H9 (cell line): Measurements from ENCODE around the gene STK32C. TPM values are rescaled to one million over a fixed set of nuclear protein-coding genes. Genes with fewer than 3 reads are reported as not detected.

Experiments
- DNase-seq: peaks from one replicate; pipeline ENCODE4 v3.0.0-alpha.2; 2017
- H2AFZ ChIP-seq: one replicate; pipeline ENCODE4 v1.6.1; 2013; ENCODE audit warnings: mild to moderate bottlenecking, low read length, control low read depth, moderate library complexity
- H2AK5ac ChIP-seq: 2 replicates; pipeline ENCODE4 v1.6.1; 2013; ENCODE audit warnings: low read length, control low read depth, mixed read lengths; ENCODE audit not compliant: insufficient read length
- H2BK120ac ChIP-seq: one replicate; pipeline ENCODE4 v1.6.1; 2013; ENCODE audit warnings: low read depth, mild to moderate bottlenecking, low read length, control low read depth, inconsistent platforms; ENCODE audit not compliant: poor library complexity, severe bottlenecking
- H2BK12ac ChIP-seq: 2 replicates; pipeline ENCODE4 v1.6.1; 2013; ENCODE audit warnings: low read length, control low read depth, mixed read lengths, low read depth; ENCODE audit not compliant: insufficient read length
- H2BK15ac ChIP-seq: 2 replicates; pipeline ENCODE4 v1.6.1; 2013; ENCODE audit warnings: low read depth, low read length, control low read depth
- H2BK20ac ChIP-seq: one replicate; pipeline ENCODE4 v1.6.1; 2013; ENCODE audit warnings: low read depth, mild to moderate bottlenecking, low read length, control low read depth, inconsistent platforms; ENCODE audit not compliant: poor library complexity, severe bottlenecking
- H2BK5ac ChIP-seq: 2 replicates; pipeline ENCODE4 v1.6.1; 2013; ENCODE audit warnings: low read length, control low read depth, mixed read lengths; ENCODE audit not compliant: insufficient read length
- H3K14ac ChIP-seq: 2 replicates; pipeline ENCODE4 v1.6.1; 2013; ENCODE audit warnings: low read length, control low read depth; ENCODE audit not compliant: insufficient read depth
- H3K18ac ChIP-seq: 2 replicates; pipeline ENCODE4 v1.6.1; 2013; ENCODE audit warnings: low read depth, mild to moderate bottlenecking, mixed read lengths, low read length, control low read depth; ENCODE audit not compliant: insufficient read length
- H3K23ac ChIP-seq: 2 replicates; pipeline ENCODE4 v1.6.1; 2013; ENCODE audit warnings: low read length, control low read depth, mixed read lengths, low read depth; ENCODE audit not compliant: insufficient read length
- H3K23me2 ChIP-seq: 2 replicates; pipeline ENCODE4 v1.6.1; 2013; ENCODE audit warnings: low read depth, mild to moderate bottlenecking, mixed read lengths, low read length, control low read depth; ENCODE audit not compliant: insufficient read length, poor library complexity, severe bottlenecking
- H3K27ac ChIP-seq: 2 replicates; pipeline ENCODE4 v1.5.1; 2013; ENCODE audit warnings: low read length, control low read depth, mixed read lengths, low read depth; ENCODE audit not compliant: insufficient read length
- H3K27me3 ChIP-seq: 2 replicates; pipeline ENCODE4 v1.6.1; 2013; ENCODE audit warnings: low read length, control low read depth, inconsistent platforms; ENCODE audit not compliant: insufficient read depth
- H3K4ac ChIP-seq: 2 replicates; pipeline ENCODE4 v1.6.1; 2013; ENCODE audit warnings: low read depth, mild to moderate bottlenecking, control low read depth, inconsistent platforms, low read length, moderate library complexity
- H3K4me1 ChIP-seq: 2 replicates; pipeline ENCODE4 v1.6.1; 2013; ENCODE audit warnings: low read length, control low read depth, inconsistent platforms; ENCODE audit not compliant: insufficient read depth
- H3K4me2 ChIP-seq: 2 replicates; pipeline ENCODE4 v1.6.1; 2013; ENCODE audit warnings: low read length, control low read depth, mixed read lengths; ENCODE audit not compliant: insufficient read length, insufficient read depth
- H3K56ac ChIP-seq: 2 replicates; pipeline ENCODE4 v1.6.1; 2013; ENCODE audit warnings: low read depth, mild to moderate bottlenecking, mixed read lengths, low read length, control low read depth; ENCODE audit not compliant: insufficient read length
- H3K79me1 ChIP-seq: 2 replicates; pipeline ENCODE4 v1.6.1; 2013; ENCODE audit warnings: low read depth, mild to moderate bottlenecking, moderate library complexity, low read length, control low read depth, inconsistent platforms; ENCODE audit not compliant: insufficient read depth, poor library complexity, severe bottlenecking
- H3K79me2 ChIP-seq: 2 replicates; pipeline ENCODE4 v1.6.1; 2013; ENCODE audit warnings: low read length, control low read depth, inconsistent platforms; ENCODE audit not compliant: insufficient read depth
- H3K9ac ChIP-seq: 2 replicates; pipeline ENCODE4 v1.6.1; 2013; ENCODE audit warnings: low read length, control low read depth, mixed read lengths; ENCODE audit not compliant: insufficient read length; ENCODE audit errors: extremely low read depth
- H3K9me3 ChIP-seq: one replicate; pipeline ENCODE4 v1.6.1; 2013; ENCODE audit warnings: low read depth, low read length, inconsistent platforms; ENCODE audit not compliant: control insufficient read depth
- H3T11ph ChIP-seq: one replicate; pipeline ENCODE4 v1.6.1; 2013; ENCODE audit warnings: mild to moderate bottlenecking, low read length, control low read depth, inconsistent platforms
- H4K20me1 ChIP-seq: one replicate; pipeline ENCODE4 v1.6.1; 2013; ENCODE audit not compliant: control insufficient read depth, insufficient read length, insufficient read depth
- H4K5ac ChIP-seq: 2 replicates; pipeline ENCODE4 v1.6.1; 2013; ENCODE audit warnings: low read depth, mild to moderate bottlenecking, mixed read lengths, low read length, control low read depth; ENCODE audit not compliant: insufficient read length
- H4K8ac ChIP-seq: replicated peaks from 2 replicates; pipeline ENCODE4 v1.6.1; 2013; ENCODE audit warnings: low read length, control low read depth, mixed read lengths, low read depth; ENCODE audit not compliant: insufficient read length
- H4K91ac ChIP-seq: 2 replicates; pipeline ENCODE4 v1.6.1; 2013; ENCODE audit warnings: low read depth, mild to moderate bottlenecking, moderate library complexity, mixed read lengths, low read length, control low read depth; ENCODE audit not compliant: insufficient read length
- H3K27ac Mint-ChIP-seq, 3 experiments: 2 replicates in 2 of 3; 3 replicates in 1 of 3; pipeline ENCODE4 v1.8.0; 2020 to 2021; ENCODE audit warnings: mixed read lengths in 3 of 3, mild to moderate bottlenecking in 1 of 3, moderate library complexity in 1 of 3
- H3K27me3 Mint-ChIP-seq: 2 replicates; pipeline ENCODE4 v1.8.0; 2021; ENCODE audit warnings: low read depth, mild to moderate bottlenecking, moderate library complexity, mixed read lengths
- H3K36me3 Mint-ChIP-seq, 3 experiments: 2 replicates in 2 of 3; 3 replicates in 1 of 3; pipeline ENCODE4 v1.8.0; 2020 to 2021; ENCODE audit warnings: low read depth in 3 of 3, mixed read lengths in 3 of 3; ENCODE audit not compliant: insufficient read depth in 1 of 3
- H3K4me1 Mint-ChIP-seq, 2 experiments: 2 replicates each; pipeline ENCODE4 v1.8.0; 2020; ENCODE audit warnings: mixed read lengths in 2 of 2
- H3K4me3 Mint-ChIP-seq, 2 experiments: 2 replicates in 1 of 2; 3 replicates in 1 of 2; pipeline ENCODE4 v1.8.0; 2020 to 2021; ENCODE audit warnings: mild to moderate bottlenecking in 2 of 2, mixed read lengths in 2 of 2, moderate library complexity in 1 of 2
- H3K9me3 Mint-ChIP-seq, 2 experiments: 2 replicates in 1 of 2; 3 replicates in 1 of 2; pipeline ENCODE4 v1.8.0; 2020; ENCODE audit warnings: mild to moderate bottlenecking in 2 of 2, mixed read lengths in 2 of 2, moderate library complexity in 1 of 2
- CTCF ChIP-seq: fragments of 200-600 bp; sonication (generic); conservative IDR thresholded peaks from 3 replicates; pipeline ENCODE4 v1.8.0; 2021; ENCODE audit warnings: antibody characterized with exemption, mild to moderate bottlenecking
- WGBS: extraction: QIAGEN DNeasy Blood & Tissue Kit; methylation state at CpG from one replicate; pipeline ENCODE4 v1.1.7; 2013; ENCODE audit warnings: missing lambda C conversion rate, low lambda C conversion rate, mixed read lengths; ENCODE audit not compliant: insufficient read length; ENCODE audit errors: extremely low coverage; 5-methylcytosine and 5-hydroxymethylcytosine counted together
- total RNA-seq: library from RNA; stranded (reverse); gene quantifications from 2 replicates; pipeline ENCODE4 v1.2.1, GENCODE V29; 2021

The STK32C gene
- total RNA-seq, 1 experiment from 2014 or later = 11.3 TPM

DNA sequence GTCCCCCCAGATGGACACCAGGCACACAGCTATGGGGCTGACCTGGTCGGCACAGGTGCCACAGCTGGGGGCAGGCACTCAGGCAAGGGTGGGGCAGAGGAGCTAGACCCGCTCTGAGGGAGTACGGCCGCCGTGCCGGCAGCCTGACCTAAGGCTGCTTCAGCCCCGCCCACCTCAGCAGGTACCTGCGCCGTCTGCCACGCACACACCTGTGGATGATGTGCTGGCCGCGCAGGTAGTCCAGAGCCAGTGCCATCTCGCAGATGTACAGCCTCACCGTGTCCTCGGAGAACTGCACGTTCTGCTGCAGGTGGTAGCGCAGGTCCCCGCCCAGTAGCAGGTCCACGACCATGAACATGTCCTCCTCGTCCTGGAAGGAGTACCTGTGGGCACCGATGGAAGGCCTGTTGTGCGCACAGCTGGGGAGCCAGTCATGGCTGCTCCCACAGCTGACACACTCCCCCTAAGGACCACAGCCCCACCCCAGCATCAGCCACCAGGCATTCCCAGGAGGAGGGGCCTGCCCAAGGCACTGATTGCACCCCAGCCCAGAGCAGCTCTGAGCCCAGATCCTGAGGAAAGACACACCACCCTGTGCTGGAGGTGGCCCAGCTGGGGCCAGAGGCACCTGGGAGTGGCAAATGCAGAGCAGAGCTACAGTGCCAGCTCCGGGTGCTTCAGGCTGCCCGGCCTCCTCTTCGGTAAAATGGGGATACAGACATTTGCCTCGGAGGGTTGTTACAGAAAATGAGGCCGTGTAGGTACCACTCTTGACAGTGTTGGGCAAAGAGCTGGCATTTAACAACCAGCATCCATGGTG lies 81.0 kb downstream of the STK32C start:
- no peak overlapping the region for H3K27ac ChIP-seq
- H4K5ac ChIP-seq = no peak overlapping the region
- H3K79me2 ChIP-seq = no peaks in the 10 kb centered on the region
- Mint-ChIP-seq H3K4me3 (no peak overlapping the region), H3K9me3 (no peaks in the 10 kb centered on the region), H3K36me3 (peaks cover 4 to 5% (median 5%) of the 10 kb centered on the region in 3 experiments; a peak in 4 of 7 replicates), H3K27me3 (no peaks in the 10 kb centered on the region), H3K27ac (no peak overlapping the region; a peak in 1 of 7 replicates), H3K4me1 (peaks cover 6 to 10% of the 10 kb centered on the region in 2 experiments)
- H3K56ac ChIP-seq = no peak overlapping the region
- H3K79me1 ChIP-seq = no peaks in the 10 kb centered on the region
- no peak overlapping the region for H2BK20ac ChIP-seq
- WGBS = no CpG with 5 or more reads among the region's 27 CpGs
- no peak overlapping the region for H2BK12ac ChIP-seq
- H3K23ac ChIP-seq = no peak overlapping the region
- TF ChIP-seq CTCF = no peak
- no peak overlapping the region for H3K14ac ChIP-seq
- H4K20me1 ChIP-seq = no peaks in the 10 kb centered on the region
- no peak overlapping the region for H3K9ac ChIP-seq
- no peaks in the 10 kb centered on the region for H3K9me3 ChIP-seq
- no peaks in the 10 kb centered on the region for H3K27me3 ChIP-seq
- H2AFZ ChIP-seq = no peak overlapping the region
- H3K23me2 ChIP-seq = no peaks in the 10 kb centered on the region
- no peaks in the 10 kb centered on the region for H3K4me1 ChIP-seq
- H4K8ac ChIP-seq = no peak overlapping the region
- H2AK5ac ChIP-seq = no peak overlapping the region
- no peak overlapping the region for H2BK15ac ChIP-seq
- DNase-seq = no peak
- H3T11ph ChIP-seq = no peak overlapping the region
- H2BK5ac ChIP-seq = no peak overlapping the region
- H3K4ac ChIP-seq = no peak overlapping the region
- H3K4me2 ChIP-seq = no peak overlapping the region
- no peak overlapping the region for H3K18ac ChIP-seq
- H2BK120ac ChIP-seq = no peak overlapping the region
- no peak overlapping the region for H4K91ac ChIP-seq
